NCI-H2227 (cell line): ENCODE data around the gene GABRA6.

Experiments
- DNase-seq: peaks from one replicate; lab custom pipeline; 2025; ENCODE audit not compliant: unreplicated experiment; lab: John Stamatoyannopoulos, UW

Gene GABRA6

DNA sequence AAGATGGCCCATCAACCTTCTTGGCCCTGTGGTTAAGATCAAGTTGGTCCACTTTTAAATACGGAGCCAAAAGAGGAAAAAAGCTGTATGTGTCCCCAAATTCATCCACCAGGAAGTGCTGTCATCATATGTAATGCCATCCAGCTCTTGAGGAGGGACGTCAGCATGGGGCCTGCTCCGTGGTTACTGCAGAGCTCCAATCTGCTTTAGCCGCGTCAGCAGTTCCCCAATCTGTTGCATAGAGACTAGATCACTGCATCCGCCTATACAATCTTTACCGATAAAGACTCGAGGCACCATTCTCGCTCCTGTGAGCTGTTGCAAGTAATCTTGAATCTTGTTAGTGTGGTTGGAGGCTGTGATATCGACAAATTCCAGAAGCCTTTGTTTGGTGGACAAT is 65.7 kb downstream of the GABRA6 start:
- no peak for DNase-seq
